H4 (cell line): ENCODE measurements around the gene LRRC45. TPM values are rescaled to one million over a fixed set of nuclear protein-coding genes. Genes with fewer than 3 reads are reported as not detected.
A peak's percentile ranks its signal among the peaks of the same experiment; 100 is the strongest.

Source experiments
- DNase-seq: peaks from one replicate; pipeline ENCODE4 v3.0.0-alpha.2; 2015; ENCODE audit warnings: low spot score
- total RNA-seq: library from RNA; depleted of rRNA; stranded (reverse); fragments of >200 nt; shearing (Covaris generic); gene quantifications from 2 replicates; pipeline ENCODE4 v1.2.3, GENCODE V29; 2014

LRRC45 gene
- total RNA-seq, 1 experiment from 2014 or later, result 7.3 TPM

- DNase-seq, result no peak
Measured at GRCh38 chr17:81993729-81994592, 29.1 kb upstream of the LRRC45 start.

GRCh38 chr17:81994593-81995462, 28.3 kb upstream of the LRRC45 start:
- no peak for DNase-seq

- DNase-seq, result no peak
Measured at GRCh38 chr17:81995463-81996231, 27.5 kb upstream of the LRRC45 start.

- no peak for DNase-seq
Measured at GRCh38 chr17:81996232-81996756, 26.8 kb upstream of the LRRC45 start.

GRCh38 chr17:81996757-81997441, 26.2 kb upstream of the LRRC45 start:
- DNase-seq, result no peak

- DNase-seq, result no peak
Measured at GRCh38 chr17:81998212-81998611, 24.9 kb upstream of the LRRC45 start.

- no peak for DNase-seq
Measured at GRCh38 chr17:81998691-81999438, 24.2 kb upstream of the LRRC45 start.

GRCh38 chr17:81999587-81999975, 23.5 kb upstream of the LRRC45 start:
- no peak for DNase-seq

- DNase-seq, result no peak
Measured at GRCh38 chr17:81999976-82000802, 22.9 kb upstream of the LRRC45 start.

- no peak for DNase-seq
Measured at GRCh38 chr17:82000803-82001570, 22.1 kb upstream of the LRRC45 start.

- no peak for DNase-seq
Measured at GRCh38 chr17:82001571-82002056, 21.5 kb upstream of the LRRC45 start.

GRCh38 chr17:82003411-82004381, 19.4 kb upstream of the LRRC45 start:
- peak; percentile 90 for DNase-seq

- no peak for DNase-seq
Measured at GRCh38 chr17:82004517-82005455, 18.3 kb upstream of the LRRC45 start.

GRCh38 chr17:82005701-82006348, 17.3 kb upstream of the LRRC45 start:
- DNase-seq, result no peak

- DNase-seq, result no peak
Measured at GRCh38 chr17:82006468-82007227, 16.5 kb upstream of the LRRC45 start.
